Caco-2 (cell line): ENCODE data around the gene ZIK1. TPM values are rescaled to one million over a fixed set of nuclear protein-coding genes. Genes with fewer than 3 reads are reported as not detected.

Experiments used
- BruUV-seq: library from RNA; stranded (reverse); fragments of 400-500 nt; replicated peaks from 2 replicates; lab custom pipeline; 2021; lab: Mats Ljungman, UMichigan
- CTCF ChIA-PET: fragments of 300-600 bp; sonication (Branson Sonifier 250); formaldehyde crosslinking; loops from one replicate; lab custom pipeline; 2022; ENCODE audit warnings: antibody characterized with exemption; lab: Charles Lee
- POLR2A ChIA-PET: fragments of 300-600 bp; sonication (Branson Sonifier 250); formaldehyde crosslinking; loops from one replicate; lab custom pipeline; 2022; ENCODE audit warnings: antibody characterized with exemption; lab: Charles Lee
- DNase-seq, 2 experiments: peaks; one replicate each; pipeline versions ENCODE4 v3.0.0 to v3.0.0-alpha.2; 2020 to 2022
- H3K27me3 ChIP-seq: replicated peaks from 2 replicates; pipeline ENCODE4 v1.6.0; 2011; ENCODE audit warnings: low read length; ENCODE audit not compliant: control insufficient read depth, insufficient read depth
- H3K36me3 ChIP-seq: 2 replicates; pipeline ENCODE4 v1.5.1; 2011; ENCODE audit warnings: low read length; ENCODE audit not compliant: control insufficient read depth, insufficient read depth
- H3K4me1 ChIP-seq: fragments of 250-450 bp; sonication (Bioruptor Pico); 2 replicates; pipeline ENCODE4 v1.5.1; 2020; ENCODE audit warnings: mild to moderate bottlenecking
- H3K4me3 ChIP-seq: 2 replicates; pipeline ENCODE4 v1.5.1; 2011; ENCODE audit warnings: low read depth, mild to moderate bottlenecking, control low read depth, low read length
- H3K9me3 ChIP-seq: fragments of 250-450 bp; sonication (Bioruptor Pico); 2 replicates; pipeline ENCODE4 v1.5.1; 2020; ENCODE audit warnings: mild to moderate bottlenecking, moderate library complexity
- H3K27ac Mint-ChIP-seq: one replicate; pipeline ENCODE4 v1.8.0; 2022; ENCODE audit warnings: mixed read lengths; ENCODE audit not compliant: unreplicated experiment
- H3K27me3 Mint-ChIP-seq: one replicate; pipeline ENCODE4 v1.8.0; 2022; ENCODE audit warnings: mixed read lengths; ENCODE audit not compliant: insufficient read depth, unreplicated experiment
- H3K36me3 Mint-ChIP-seq: one replicate; pipeline ENCODE4 v1.8.0; 2022; ENCODE audit warnings: mild to moderate bottlenecking, mixed read lengths; ENCODE audit not compliant: insufficient read depth, unreplicated experiment
- H3K4me1 Mint-ChIP-seq: one replicate; pipeline ENCODE4 v1.8.0; 2022; ENCODE audit warnings: low read depth, mixed read lengths; ENCODE audit not compliant: unreplicated experiment
- H3K4me3 Mint-ChIP-seq: one replicate; pipeline ENCODE4 v1.8.0; 2022; ENCODE audit warnings: mild to moderate bottlenecking, moderate library complexity, mixed read lengths; ENCODE audit not compliant: unreplicated experiment
- H3K9me3 Mint-ChIP-seq: one replicate; pipeline ENCODE4 v1.8.0; 2022; ENCODE audit warnings: mixed read lengths; ENCODE audit not compliant: unreplicated experiment
- CTCF ChIP-seq, 2 experiments: fragments of 200-600 bp in 1 of 2; IDR thresholded peaks; 1 replicate in 1 of 2; 2 replicates in 1 of 2; pipeline versions ENCODE4 v1.5.1 to v1.8.0; 2011 to 2022; ENCODE audit warnings: antibody characterized with exemption in 1 of 2, control low read depth in 1 of 2, inconsistent platforms in 1 of 2, low read depth in 1 of 2, low read length in 1 of 2, mild to moderate bottlenecking in 1 of 2, moderate library complexity in 1 of 2; ENCODE audit not compliant: insufficient read depth in 1 of 2, severe bottlenecking in 1 of 2, unreplicated experiment in 1 of 2
- intact Hi-C: fragments of 100-400 bp; cut with micrococcal nuclease; formaldehyde crosslinking; loops from one replicate; pipeline ENCODE4 v1.10.0; 2022; ENCODE audit not compliant: unreplicated experiment
- total RNA-seq: library from RNA; stranded (reverse); gene quantifications from 2 replicates; pipeline ENCODE4 v1.2.3, GENCODE V29; 2022

The ZIK1 gene
- total RNA-seq, 1 experiment from 2014 or later = not detected

- BruUV-seq = no TSS peak
- H3K9me3 ChIP-seq = peaks cover 63% of the 10 kb centered on the region
- ChIA-PET CTCF (no interaction called here), POLR2A (no interaction called here)
- no peak overlapping the region for H3K4me3 ChIP-seq
- intact Hi-C loops = no loop called here
- Mint-ChIP-seq H3K27me3 (no peaks in the 10 kb centered on the region), H3K9me3 (peaks cover 63% of the 10 kb centered on the region), H3K27ac (no peak overlapping the region), H3K36me3 (peaks cover 6% of the 10 kb centered on the region), H3K4me3 (no peak overlapping the region), H3K4me1 (peaks cover 3% of the 10 kb centered on the region)
- H3K36me3 ChIP-seq = no peaks in the 10 kb centered on the region
- no peak for DNase-seq
- no peak for TF ChIP-seq CTCF (IDR thresholded peaks at IDR 0.05; ENCODE audit: insufficient read depth in 1 of 2, low read depth in 1 of 2, low read length in 1 of 2, severe bottlenecking in 1 of 2, unreplicated experiment in 1 of 2)
- no peaks in the 10 kb centered on the region for H3K27me3 ChIP-seq
- H3K4me1 ChIP-seq = no peaks in the 10 kb centered on the region
Observed at GRCh38 chr19:57563547-57563946, 20.4 kb upstream of the ZIK1 start.

DNA sequence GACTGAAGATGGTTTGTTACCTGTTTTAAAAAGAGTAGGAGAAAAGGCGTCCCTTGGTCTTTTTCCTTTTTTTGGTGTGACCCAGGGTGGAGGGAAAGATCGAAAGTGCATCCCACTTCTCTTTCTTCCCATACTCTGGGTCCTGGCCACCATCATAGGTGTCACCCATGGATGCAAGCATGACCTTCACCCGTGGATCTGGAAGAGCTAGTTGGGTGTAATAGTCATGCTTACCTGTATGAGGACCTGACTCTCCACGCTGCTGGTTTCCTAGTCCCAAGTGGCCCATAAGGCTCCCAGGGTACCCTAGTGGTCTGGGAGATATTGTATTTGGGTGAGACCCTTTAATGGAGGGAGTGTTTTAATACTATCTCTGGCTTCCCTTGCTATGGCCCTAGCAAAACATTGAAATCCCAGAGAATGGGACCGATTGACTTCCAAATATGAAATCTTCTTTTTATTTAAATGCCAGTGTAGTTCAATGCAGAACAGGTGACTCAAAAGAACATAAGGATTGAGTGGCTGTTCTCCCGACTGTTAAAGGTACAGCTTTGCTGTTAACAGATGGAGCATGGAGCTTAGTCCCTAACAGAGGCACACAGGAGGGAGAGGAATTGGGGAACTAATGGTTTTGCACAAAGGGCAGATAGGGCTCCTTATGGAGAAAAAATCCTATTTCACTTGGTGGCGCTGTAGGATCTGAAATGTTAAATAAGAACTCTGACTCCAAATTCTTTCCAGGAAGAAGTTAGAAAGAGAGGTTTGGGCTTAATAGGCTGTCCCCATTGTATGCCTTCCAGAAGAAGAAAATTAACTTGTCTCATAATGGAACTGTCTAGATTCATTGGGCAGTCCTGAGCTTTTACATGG, 17.3 kb upstream of the ZIK1 start:
- intact Hi-C loops = no loop called here
- H3K4me1 ChIP-seq = no peaks in the 10 kb centered on the region
- peaks cover 76% of the 10 kb centered on the region for H3K9me3 ChIP-seq
- Mint-ChIP-seq H3K9me3 (peaks cover 73% of the 10 kb centered on the region), H3K4me1 (no peaks in the 10 kb centered on the region), H3K27ac (no peak overlapping the region), H3K4me3 (no peak overlapping the region), H3K36me3 (no peaks in the 10 kb centered on the region), H3K27me3 (no peaks in the 10 kb centered on the region)
- no peaks in the 10 kb centered on the region; the same call in 1 of the 2 replicates for H3K36me3 ChIP-seq
- H3K4me3 ChIP-seq = no peak overlapping the region
- ChIA-PET POLR2A (no interaction called here), CTCF (no interaction called here)
- DNase-seq = no peak
- no TSS peak for BruUV-seq
- no peak for TF ChIP-seq CTCF (IDR thresholded peaks at IDR 0.05; ENCODE audit: insufficient read depth in 1 of 2, low read depth in 1 of 2, low read length in 1 of 2, severe bottlenecking in 1 of 2, unreplicated experiment in 1 of 2)
- H3K27me3 ChIP-seq = no peaks in the 10 kb centered on the region

GRCh38 chr19:57570707-57571106, 13.2 kb upstream of the ZIK1 start:
- no peak overlapping the region for H3K27ac Mint-ChIP-seq
- Histone ChIP-seq H3K4me1 (no peaks in the 10 kb centered on the region), H3K9me3 (peaks cover 61% of the 10 kb centered on the region), H3K4me3 (no peak overlapping the region), H3K27me3 (no peaks in the 10 kb centered on the region), H3K36me3 (peaks cover 14% of the 10 kb centered on the region)
- H3K36me3 Mint-ChIP-seq = peaks cover 32% of the 10 kb centered on the region
- ChIA-PET POLR2A (no interaction called here), CTCF (no interaction called here)
- no peaks in the 10 kb centered on the region for H3K27me3 Mint-ChIP-seq
- TF ChIP-seq CTCF (IDR thresholded peaks at IDR 0.05; ENCODE audit: insufficient read depth in 1 of 2, low read depth in 1 of 2, low read length in 1 of 2, severe bottlenecking in 1 of 2, unreplicated experiment in 1 of 2) = no peak
- peaks cover 68% of the 10 kb centered on the region for H3K9me3 Mint-ChIP-seq
- H3K4me3 Mint-ChIP-seq = no peak overlapping the region
- intact Hi-C loops = no loop called here
- no peak for DNase-seq
- H3K4me1 Mint-ChIP-seq = no peaks in the 10 kb centered on the region
- BruUV-seq = no TSS peak
